Loucy (cell line): ENCODE measurements around the gene RXRA.

ENCODE experiments used
- EZH2phosphoT487 ChIP-seq: fragments of 200-600 bp; IDR thresholded peaks from 2 replicates; pipeline ENCODE4 v1.6.1; 2018; ENCODE audit warnings: antibody characterized with exemption, mild to moderate bottlenecking, moderate library complexity, borderline replicate concordance
- TF ChIP-seq, protein P1 (sequence below): fragments of 200-600 bp; sonication (generic); conservative IDR thresholded peaks from 2 replicates; pipeline ENCODE4 v1.5.1; 2014; ENCODE audit warnings: mild to moderate bottlenecking, antibody characterized with exemption, low read length

DNA sequence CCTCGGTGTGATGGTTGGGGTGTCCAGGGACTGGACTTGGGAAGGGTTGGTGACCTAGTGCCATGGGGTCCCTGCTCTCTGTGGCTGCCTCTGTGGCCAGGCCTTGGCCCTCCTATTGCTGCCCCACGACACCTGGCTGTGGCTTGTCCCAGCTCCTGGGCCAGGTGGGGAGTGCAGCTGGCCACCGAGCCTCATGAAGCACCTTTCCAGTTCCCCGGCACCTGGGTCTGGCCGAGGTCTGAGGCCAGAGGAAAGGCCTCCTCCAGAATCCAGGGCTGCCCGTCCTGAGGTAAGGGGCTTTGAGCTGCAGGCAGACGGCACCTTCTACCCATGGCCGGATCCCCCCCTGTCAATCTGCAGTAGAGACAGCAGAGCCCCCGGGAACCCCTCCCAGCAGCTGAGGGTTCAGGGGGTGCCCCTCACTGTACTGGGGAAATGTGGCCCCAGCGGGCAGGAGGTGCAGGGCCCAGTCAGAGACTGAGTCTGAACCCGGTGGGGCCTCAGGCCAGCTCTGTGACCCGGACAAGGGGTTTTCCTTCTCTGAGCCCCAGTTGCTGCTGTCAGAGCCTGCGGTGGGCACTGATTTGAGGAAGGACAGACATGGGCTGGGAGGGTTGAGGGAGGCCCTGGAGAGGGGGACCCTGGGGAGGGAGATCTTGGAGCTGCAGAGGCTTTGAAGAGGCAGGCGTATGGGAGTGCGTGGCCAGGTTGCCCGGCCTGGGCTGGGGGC is 54.5 kb downstream of the RXRA start:
- TF ChIP-seq, protein P1, sequence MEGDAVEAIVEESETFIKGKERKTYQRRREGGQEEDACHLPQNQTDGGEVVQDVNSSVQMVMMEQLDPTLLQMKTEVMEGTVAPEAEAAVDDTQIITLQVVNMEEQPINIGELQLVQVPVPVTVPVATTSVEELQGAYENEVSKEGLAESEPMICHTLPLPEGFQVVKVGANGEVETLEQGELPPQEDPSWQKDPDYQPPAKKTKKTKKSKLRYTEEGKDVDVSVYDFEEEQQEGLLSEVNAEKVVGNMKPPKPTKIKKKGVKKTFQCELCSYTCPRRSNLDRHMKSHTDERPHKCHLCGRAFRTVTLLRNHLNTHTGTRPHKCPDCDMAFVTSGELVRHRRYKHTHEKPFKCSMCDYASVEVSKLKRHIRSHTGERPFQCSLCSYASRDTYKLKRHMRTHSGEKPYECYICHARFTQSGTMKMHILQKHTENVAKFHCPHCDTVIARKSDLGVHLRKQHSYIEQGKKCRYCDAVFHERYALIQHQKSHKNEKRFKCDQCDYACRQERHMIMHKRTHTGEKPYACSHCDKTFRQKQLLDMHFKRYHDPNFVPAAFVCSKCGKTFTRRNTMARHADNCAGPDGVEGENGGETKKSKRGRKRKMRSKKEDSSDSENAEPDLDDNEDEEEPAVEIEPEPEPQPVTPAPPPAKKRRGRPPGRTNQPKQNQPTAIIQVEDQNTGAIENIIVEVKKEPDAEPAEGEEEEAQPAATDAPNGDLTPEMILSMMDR = no peak
- no peak for TF ChIP-seq EZH2phosphoT487
